ENCODE results near the gene RCE1.

The RCE1 gene

GRCh38 chr11:66858186-66858938 is 15.1 kb downstream of the RCE1 start:
- H3K9ac ChIP-seq (ENCODE audit: low read length in 2 of 2) = no peak overlapping the region
- peaks cover 10% of the 10 kb centered on the region for H3K4me1 ChIP-seq (ENCODE audit: control insufficient read depth, insufficient read depth, low read length)
- no peaks in the 10 kb centered on the region for H3K36me3 ChIP-seq (ENCODE audit: control insufficient read depth in 2 of 2, insufficient read depth in 2 of 2, low read length in 2 of 2)
- H3K27me3 ChIP-seq (ENCODE audit: control insufficient read depth in 1 of 2, insufficient read depth in 2 of 2, low read length in 2 of 2) = no peaks in the 10 kb centered on the region
- no peak overlapping the region for H3K27ac ChIP-seq (ENCODE audit: low read length)
- H3K4me3 ChIP-seq (ENCODE audit: low read length in 2 of 2) = no peak overlapping the region
- no peaks in the 10 kb centered on the region for H3K9me3 ChIP-seq (ENCODE audit: control insufficient read depth in 2 of 2, low read length in 2 of 2)

- Histone ChIP-seq H3K9me3 (ENCODE audit: control insufficient read depth in 2 of 2, low read length in 2 of 2) (no peaks in the 10 kb centered on the region), H3K36me3 (ENCODE audit: control insufficient read depth in 2 of 2, insufficient read depth in 2 of 2, low read length in 2 of 2) (no peaks in the 10 kb centered on the region), H3K4me1 (ENCODE audit: control insufficient read depth, insufficient read depth, low read length) (peaks cover 10% of the 10 kb centered on the region), H3K27me3 (ENCODE audit: control insufficient read depth in 1 of 2, insufficient read depth in 2 of 2, low read length in 2 of 2) (no peaks in the 10 kb centered on the region), H3K27ac (ENCODE audit: low read length) (no peak overlapping the region), H3K9ac (ENCODE audit: low read length in 2 of 2) (no peak overlapping the region), H3K4me3 (ENCODE audit: low read length in 2 of 2) (no peak overlapping the region)
Observed at GRCh38 chr11:66858939-66859685, 15.9 kb downstream of the RCE1 start.

- Histone ChIP-seq H3K9ac (ENCODE audit: low read length in 2 of 2) (no peak overlapping the region), H3K27ac (ENCODE audit: low read length) (no peak overlapping the region), H3K27me3 (ENCODE audit: control insufficient read depth in 1 of 2, insufficient read depth in 2 of 2, low read length in 2 of 2) (no peaks in the 10 kb centered on the region), H3K4me1 (ENCODE audit: control insufficient read depth, insufficient read depth, low read length) (peaks cover 10% of the 10 kb centered on the region), H3K9me3 (ENCODE audit: control insufficient read depth in 2 of 2, low read length in 2 of 2) (no peaks in the 10 kb centered on the region), H3K36me3 (ENCODE audit: control insufficient read depth in 2 of 2, insufficient read depth in 2 of 2, low read length in 2 of 2) (no peaks in the 10 kb centered on the region), H3K4me3 (ENCODE audit: low read length in 2 of 2) (no peak overlapping the region)
Observed at GRCh38 chr11:66859686-66860448, 16.6 kb downstream of the RCE1 start.

- no peak overlapping the region for H3K4me3 ChIP-seq (ENCODE audit: low read length in 2 of 2)
- no peaks in the 10 kb centered on the region for H3K9me3 ChIP-seq (ENCODE audit: control insufficient read depth in 2 of 2, low read length in 2 of 2)
- H3K9ac ChIP-seq (ENCODE audit: low read length in 2 of 2) = no peak overlapping the region
- H3K4me1 ChIP-seq (ENCODE audit: control insufficient read depth, insufficient read depth, low read length) = peaks cover 10% of the 10 kb centered on the region
- H3K27ac ChIP-seq (ENCODE audit: low read length) = no peak overlapping the region
- H3K27me3 ChIP-seq (ENCODE audit: control insufficient read depth in 1 of 2, insufficient read depth in 2 of 2, low read length in 2 of 2) = no peaks in the 10 kb centered on the region
- H3K36me3 ChIP-seq (ENCODE audit: control insufficient read depth in 2 of 2, insufficient read depth in 2 of 2, low read length in 2 of 2) = no peaks in the 10 kb centered on the region
Observed at GRCh38 chr11:66860449-66860831, 17.2 kb downstream of the RCE1 start.

- no peaks in the 10 kb centered on the region for H3K9me3 ChIP-seq (ENCODE audit: control insufficient read depth in 2 of 2, low read length in 2 of 2)
- H3K9ac ChIP-seq (ENCODE audit: low read length in 2 of 2) = no peak overlapping the region
- no peak overlapping the region for H3K4me3 ChIP-seq (ENCODE audit: low read length in 2 of 2)
- H3K27me3 ChIP-seq (ENCODE audit: control insufficient read depth in 1 of 2, insufficient read depth in 2 of 2, low read length in 2 of 2) = no peaks in the 10 kb centered on the region
- peaks cover 5% of the 10 kb centered on the region for H3K4me1 ChIP-seq (ENCODE audit: control insufficient read depth, insufficient read depth, low read length)
- no peaks in the 10 kb centered on the region for H3K36me3 ChIP-seq (ENCODE audit: control insufficient read depth in 2 of 2, insufficient read depth in 2 of 2, low read length in 2 of 2)
- H3K27ac ChIP-seq (ENCODE audit: low read length) = no peak overlapping the region
Observed at GRCh38 chr11:66861038-66861773, 18.0 kb downstream of the RCE1 start.

- Histone ChIP-seq H3K9me3 (ENCODE audit: control insufficient read depth in 2 of 2, low read length in 2 of 2) (no peaks in the 10 kb centered on the region), H3K9ac (ENCODE audit: low read length in 2 of 2) (no peak overlapping the region), H3K4me1 (ENCODE audit: control insufficient read depth, insufficient read depth, low read length) (peaks cover 5% of the 10 kb centered on the region), H3K27ac (ENCODE audit: low read length) (no peak overlapping the region), H3K27me3 (ENCODE audit: control insufficient read depth in 1 of 2, insufficient read depth in 2 of 2, low read length in 2 of 2) (no peaks in the 10 kb centered on the region), H3K4me3 (ENCODE audit: low read length in 2 of 2) (no peak overlapping the region), H3K36me3 (ENCODE audit: control insufficient read depth in 2 of 2, insufficient read depth in 2 of 2, low read length in 2 of 2) (no peaks in the 10 kb centered on the region)
Observed at GRCh38 chr11:66861774-66862558, 18.7 kb downstream of the RCE1 start.

- Histone ChIP-seq H3K36me3 (ENCODE audit: control insufficient read depth in 2 of 2, insufficient read depth in 2 of 2, low read length in 2 of 2) (no peaks in the 10 kb centered on the region), H3K27ac (ENCODE audit: low read length) (no peak overlapping the region), H3K4me1 (ENCODE audit: control insufficient read depth, insufficient read depth, low read length) (peaks cover 2% of the 10 kb centered on the region), H3K9ac (ENCODE audit: low read length in 2 of 2) (no peak overlapping the region), H3K9me3 (ENCODE audit: control insufficient read depth in 2 of 2, low read length in 2 of 2) (no peaks in the 10 kb centered on the region), H3K27me3 (ENCODE audit: control insufficient read depth in 1 of 2, insufficient read depth in 2 of 2, low read length in 2 of 2) (no peaks in the 10 kb centered on the region), H3K4me3 (ENCODE audit: low read length in 2 of 2) (no peak overlapping the region)
Observed at GRCh38 chr11:66862559-66863037, 19.4 kb downstream of the RCE1 start.

GRCh38 chr11:66863428-66864125 is 20.3 kb downstream of the RCE1 start:
- H3K9ac ChIP-seq (ENCODE audit: low read length in 2 of 2) = no peak overlapping the region

GRCh38 chr11:66864172-66864901 is 21.1 kb downstream of the RCE1 start:
- H3K4me1 ChIP-seq (ENCODE audit: control insufficient read depth, insufficient read depth, low read length) = no peaks in the 10 kb centered on the region
- H3K36me3 ChIP-seq (ENCODE audit: control insufficient read depth in 2 of 2, insufficient read depth in 2 of 2, low read length in 2 of 2) = no peaks in the 10 kb centered on the region
- no peak overlapping the region for H3K4me3 ChIP-seq (ENCODE audit: low read length in 2 of 2)
- H3K27me3 ChIP-seq (ENCODE audit: control insufficient read depth in 1 of 2, insufficient read depth in 2 of 2, low read length in 2 of 2) = no peaks in the 10 kb centered on the region
- no peak overlapping the region for H3K27ac ChIP-seq (ENCODE audit: low read length)
- H3K9ac ChIP-seq (ENCODE audit: low read length in 2 of 2) = no peak overlapping the region
- H3K9me3 ChIP-seq (ENCODE audit: control insufficient read depth in 2 of 2, low read length in 2 of 2) = no peaks in the 10 kb centered on the region

More at GRCh38 chr11:66863428-66864125, 20.3 kb downstream of the RCE1 start:
- no peaks in the 10 kb centered on the region for H3K27me3 ChIP-seq (ENCODE audit: control insufficient read depth in 1 of 2, insufficient read depth in 2 of 2, low read length in 2 of 2)
- H3K4me1 ChIP-seq (ENCODE audit: control insufficient read depth, insufficient read depth, low read length) = no peaks in the 10 kb centered on the region
- H3K4me3 ChIP-seq (ENCODE audit: low read length in 2 of 2) = no peak overlapping the region
- H3K9me3 ChIP-seq (ENCODE audit: control insufficient read depth in 2 of 2, low read length in 2 of 2) = no peaks in the 10 kb centered on the region
- H3K36me3 ChIP-seq (ENCODE audit: control insufficient read depth in 2 of 2, insufficient read depth in 2 of 2, low read length in 2 of 2) = no peaks in the 10 kb centered on the region
- no peak overlapping the region for H3K27ac ChIP-seq (ENCODE audit: low read length)

Measured in stomach smooth muscle (tissue), 2 donors.